ENCODE measurements around the gene MAT1A.
"Not testable (repeated sequence)": the region's sequence is repeated elsewhere in the genome, so short reads cannot be mapped to it uniquely, and the experiment has no call there.

Gene MAT1A

DNA sequence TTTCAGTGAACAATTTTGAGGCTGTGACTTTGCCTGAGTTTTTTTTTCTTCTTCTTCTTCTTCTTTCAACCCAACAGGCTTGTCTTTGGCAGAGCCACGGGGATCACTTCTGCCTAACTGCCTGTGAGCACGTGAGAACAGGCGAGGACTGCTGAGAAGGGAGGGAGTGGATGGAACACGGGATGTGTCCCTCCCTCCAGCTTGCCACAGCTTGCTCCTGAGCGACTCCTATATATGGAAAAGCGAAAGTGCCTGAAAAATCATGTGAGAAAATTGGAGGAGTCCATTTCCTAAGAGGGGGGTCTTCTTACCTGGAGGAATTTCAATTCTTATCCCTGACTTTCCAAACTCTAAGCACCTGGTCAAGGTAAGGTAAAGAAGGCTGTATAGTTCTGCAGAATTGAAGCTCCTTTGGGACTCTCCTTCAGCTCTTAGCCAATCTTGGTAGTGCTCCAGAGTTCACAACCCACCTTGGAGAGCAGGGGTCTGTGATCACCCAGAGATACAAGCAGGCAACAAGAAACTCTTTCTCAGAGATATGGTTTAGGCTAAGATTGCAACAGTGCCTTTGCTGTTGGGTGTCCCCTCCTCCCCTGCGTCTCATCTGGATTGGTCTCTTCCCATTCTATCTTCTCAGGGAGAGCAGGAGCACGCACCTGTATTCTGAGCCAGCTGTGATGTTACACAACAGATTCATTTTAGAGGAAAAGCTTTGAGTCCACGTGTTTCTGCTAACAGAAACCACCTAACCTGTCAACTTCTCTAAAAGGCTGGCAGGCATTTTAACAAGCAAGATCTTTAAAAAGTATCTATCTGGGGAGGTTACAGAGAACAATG is at the start of gene MAT1A:
Gene MAT1A, minus strand, starts transcription at position 208 of the 837 bp plus-strand sequence. CDS start 235 bp downstream, outside the sequence.
- DNase-seq = peak; percentile 17

DNA sequence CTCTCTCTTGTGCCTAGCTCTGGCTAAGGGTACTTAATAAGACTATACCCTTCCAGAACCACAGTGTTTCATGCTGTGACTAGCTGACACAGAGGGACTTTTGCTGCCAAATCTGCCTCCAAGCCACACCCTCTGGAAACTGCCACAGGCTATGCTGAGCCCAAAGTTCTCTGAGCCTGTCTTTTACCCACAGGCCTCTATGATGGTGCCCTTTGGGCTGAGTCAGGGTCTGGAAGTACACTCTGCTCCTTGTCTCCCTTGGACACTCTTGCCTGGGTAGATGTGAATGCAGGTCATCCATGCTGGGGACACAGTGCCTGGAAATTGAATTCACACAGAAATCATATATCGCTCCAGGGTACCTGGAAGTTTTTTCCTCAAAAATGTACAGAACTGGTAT is 44.5 kb upstream of the MAT1A start:
- DNase-seq = no peak

- no peak for DNase-seq
Measured at GRCh38 chr10:80324891-80325364, 35.5 kb upstream of the MAT1A start.

DNA sequence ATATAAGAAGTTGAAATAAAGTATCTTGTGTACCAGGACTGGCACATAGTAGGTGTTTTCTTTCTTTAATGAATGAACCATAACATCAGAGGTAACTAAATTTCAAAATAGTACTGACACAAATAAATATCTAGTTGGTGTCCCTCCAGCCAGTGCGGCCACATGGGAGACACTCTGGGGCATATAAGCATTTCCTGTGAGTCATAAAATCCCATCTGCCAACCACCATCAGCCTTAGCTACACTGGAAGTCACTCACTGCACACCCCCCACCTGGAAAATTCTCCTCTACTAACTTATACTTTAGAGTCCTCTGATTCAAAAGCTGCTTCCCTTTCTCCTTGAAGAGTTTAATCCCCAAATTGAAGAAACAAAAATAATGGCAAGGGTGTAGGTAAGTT is 34.6 kb upstream of the MAT1A start:
- DNase-seq = peak; percentile 18

DNA sequence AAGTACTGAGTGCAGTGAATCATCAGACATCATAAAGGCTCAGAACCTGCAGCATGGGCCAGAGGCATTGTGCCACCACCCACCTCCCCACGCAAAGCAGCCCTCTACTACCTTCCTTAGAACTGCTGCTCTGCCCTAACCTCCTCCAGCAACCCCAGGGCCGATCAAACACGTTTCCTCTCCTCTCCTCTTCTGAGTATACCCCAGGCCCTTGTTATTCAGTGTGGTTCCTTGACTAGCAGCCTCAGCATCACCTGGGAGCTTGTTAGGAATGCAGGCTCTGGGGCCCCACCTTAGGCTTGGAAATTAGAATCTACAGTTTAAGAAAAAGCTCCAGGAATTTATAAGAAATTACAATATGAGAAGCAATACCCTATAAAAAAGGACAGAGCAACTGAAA is 33.9 kb upstream of the MAT1A start:
- no peak for DNase-seq

GRCh38 chr10:80322711-80323110 is 33.3 kb upstream of the MAT1A start:
- no peak for DNase-seq

DNA sequence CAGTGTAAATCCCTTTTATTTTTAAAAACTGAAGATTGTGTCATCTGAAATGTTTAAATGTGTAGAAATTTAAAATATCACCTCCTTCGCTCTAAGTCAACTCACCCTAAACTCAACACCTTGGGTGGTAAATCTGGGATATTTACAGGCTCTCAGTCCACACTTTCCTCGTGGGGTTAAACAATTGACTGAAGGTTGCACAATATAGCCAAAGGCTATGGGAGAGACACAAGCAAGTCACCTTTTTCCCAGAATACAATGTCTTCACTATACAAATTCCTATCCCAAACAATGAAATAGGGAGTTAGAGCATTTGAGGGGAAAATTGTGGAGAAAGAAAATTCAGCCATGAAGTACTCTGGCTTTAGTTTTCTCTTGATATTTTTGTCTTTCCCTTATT is 32.7 kb upstream of the MAT1A start:
- no peak for DNase-seq

DNA sequence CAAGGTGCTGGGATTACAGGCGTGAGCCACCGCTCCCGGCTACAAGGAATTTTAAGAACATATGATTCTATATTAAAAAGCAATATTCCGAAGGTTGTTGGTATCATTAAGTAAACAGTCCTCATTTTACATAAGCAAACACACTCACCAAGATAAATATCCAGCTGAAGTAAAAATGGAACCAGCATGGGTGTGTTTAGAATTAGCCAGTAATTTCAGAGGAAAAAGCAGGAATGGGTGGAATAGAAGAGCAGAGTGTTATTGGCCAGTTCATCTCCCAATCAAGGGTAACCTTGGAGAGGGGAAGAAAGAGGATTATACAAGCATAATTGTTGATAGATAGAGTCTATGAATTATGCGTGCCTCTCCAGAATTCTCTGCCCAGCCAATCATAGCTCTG is 31.7 kb upstream of the MAT1A start:
- DNase-seq = no peak

DNA sequence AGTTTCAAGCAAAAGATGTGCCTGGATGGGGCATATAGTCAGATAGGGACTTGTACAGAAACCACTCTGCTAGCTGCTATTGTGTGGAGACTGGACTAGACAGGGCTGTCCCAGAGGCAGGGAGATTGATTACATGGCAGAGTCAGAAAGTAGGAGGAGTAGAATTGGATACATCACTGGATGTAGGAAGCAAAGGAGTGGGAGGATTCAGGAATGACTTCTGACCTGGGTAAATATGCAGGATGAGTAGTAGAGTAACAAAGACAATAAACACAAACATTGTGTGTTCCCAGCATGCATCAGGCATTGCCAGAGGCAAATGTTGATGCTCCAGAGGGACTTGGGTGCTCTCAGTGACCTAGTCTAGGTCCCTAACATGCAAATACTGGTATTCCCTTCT is 30.9 kb upstream of the MAT1A start:
- no peak for DNase-seq

- DNase-seq = no peak
Measured at GRCh38 chr10:80319725-80320290, 30.4 kb upstream of the MAT1A start.

- DNase-seq = no peak
Measured at GRCh38 chr10:80319318-80319717, 29.9 kb upstream of the MAT1A start.

GRCh38 chr10:80318742-80319141 is 29.3 kb upstream of the MAT1A start:
- DNase-seq = no peak

GRCh38 chr10:80315391-80315790 is 25.9 kb upstream of the MAT1A start:
- no peak for DNase-seq

- DNase-seq = no peak
Measured at GRCh38 chr10:80313523-80313922, 24.1 kb upstream of the MAT1A start.

DNA sequence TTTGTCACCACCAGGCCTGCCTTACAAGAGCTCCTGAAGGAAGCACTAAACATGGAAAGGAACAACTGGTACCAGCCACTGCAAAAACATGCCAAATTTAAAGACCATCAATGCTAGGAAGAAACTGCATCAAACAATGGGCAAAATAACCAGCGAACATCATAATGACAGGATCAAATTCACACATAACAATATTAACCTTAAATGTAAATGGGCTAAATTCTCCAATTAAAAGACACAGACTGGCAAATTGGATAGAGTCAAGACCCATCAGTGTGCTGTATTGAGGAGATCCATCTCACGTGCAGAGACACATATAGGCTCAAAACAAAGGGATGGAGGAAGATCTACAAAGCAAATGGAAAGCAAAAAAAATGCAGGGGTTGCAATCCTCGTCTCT is 16.5 kb upstream of the MAT1A start:
- not testable (repeated sequence) for DNase-seq

- no peak for DNase-seq
Measured at GRCh38 chr10:80296942-80297341, 7.5 kb upstream of the MAT1A start.

DNA sequence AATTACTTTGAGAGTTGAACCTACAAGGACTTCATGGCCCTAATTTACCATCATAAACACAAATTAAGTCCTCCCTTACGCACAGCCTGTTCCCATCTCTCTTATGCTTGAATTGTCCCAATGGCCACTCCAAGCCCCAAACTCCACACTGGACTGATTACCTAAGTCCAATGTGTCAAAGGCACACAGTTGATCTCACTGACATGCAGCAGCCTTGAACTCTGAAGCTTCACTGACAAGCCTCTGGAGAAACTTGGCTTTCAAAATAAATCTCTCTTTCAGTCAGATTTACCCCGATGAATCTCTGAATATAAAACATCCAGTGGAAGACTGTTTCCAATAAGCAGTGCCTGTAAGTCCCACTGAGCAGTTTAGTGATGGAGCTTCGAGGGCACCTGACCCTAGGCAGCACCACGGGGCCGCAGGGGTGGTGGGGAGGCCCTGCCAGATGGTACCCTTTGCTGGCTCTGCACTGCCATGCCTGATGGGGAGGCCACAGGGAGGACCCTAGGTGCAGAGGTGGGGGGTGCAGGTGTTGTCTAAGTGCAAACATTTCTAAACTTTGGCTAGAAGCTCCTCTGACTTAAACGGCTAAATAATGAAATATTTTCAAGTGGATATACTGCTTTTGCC is 3.3 kb upstream of the MAT1A start:
- no peak for DNase-seq

DNA sequence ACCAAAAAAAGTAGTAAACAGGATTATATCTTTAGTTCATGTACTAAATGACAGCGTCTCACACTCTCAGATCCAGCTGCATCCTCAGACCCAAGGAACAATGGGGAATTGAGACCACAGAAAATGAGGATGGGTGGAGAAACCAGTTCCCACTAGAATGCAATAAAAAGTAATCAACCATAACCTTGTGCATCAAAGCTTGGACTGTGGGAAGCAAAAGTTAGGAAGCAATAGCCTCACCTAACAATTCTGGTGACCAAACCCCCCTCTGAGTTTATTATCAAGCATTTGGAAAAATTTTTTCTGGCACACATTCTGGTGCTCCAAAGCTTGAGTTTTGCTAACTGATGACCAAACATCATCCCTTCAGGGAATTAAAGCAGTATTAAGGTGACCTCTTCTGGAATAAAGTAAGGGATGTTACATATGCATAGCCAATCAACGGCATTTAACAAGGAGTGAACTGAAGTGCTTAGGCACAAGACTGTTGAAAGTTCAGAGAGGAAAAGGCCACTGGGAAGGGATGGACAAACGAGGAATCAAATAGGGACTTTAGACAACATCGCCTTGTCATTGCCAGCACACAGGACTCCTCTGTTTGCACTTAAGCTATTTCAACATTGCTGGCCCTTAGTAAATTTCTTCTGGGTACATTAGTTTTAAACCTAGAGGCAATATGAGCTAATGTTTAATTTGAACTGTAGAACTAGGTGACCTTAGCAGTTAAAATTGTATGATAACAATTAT is 1.2 kb upstream of the MAT1A start:
- no peak for DNase-seq

GRCh38 chr10:80288849-80289248 is 609 bp downstream of the MAT1A start:
- no peak for DNase-seq

DNA sequence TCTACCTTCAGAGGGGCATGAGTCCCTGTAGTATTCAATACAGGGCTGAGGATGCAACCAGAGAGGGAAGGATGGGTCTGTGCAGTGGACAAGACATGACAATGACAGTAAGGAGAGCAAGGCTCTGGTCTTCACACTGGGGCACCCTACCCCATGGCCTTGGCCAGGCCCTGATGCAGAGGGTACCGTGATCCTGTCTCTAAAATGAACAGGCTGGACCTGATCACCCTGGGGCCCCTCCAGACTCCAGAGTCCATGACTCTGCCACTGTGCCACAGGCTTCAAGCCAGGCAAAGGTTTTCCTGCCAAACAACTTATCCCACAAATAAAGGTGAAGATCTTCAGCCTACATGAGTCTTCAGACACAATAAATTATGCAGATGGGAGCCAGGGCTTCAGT is 4.9 kb downstream of the MAT1A start:
- DNase-seq = no peak

DNA sequence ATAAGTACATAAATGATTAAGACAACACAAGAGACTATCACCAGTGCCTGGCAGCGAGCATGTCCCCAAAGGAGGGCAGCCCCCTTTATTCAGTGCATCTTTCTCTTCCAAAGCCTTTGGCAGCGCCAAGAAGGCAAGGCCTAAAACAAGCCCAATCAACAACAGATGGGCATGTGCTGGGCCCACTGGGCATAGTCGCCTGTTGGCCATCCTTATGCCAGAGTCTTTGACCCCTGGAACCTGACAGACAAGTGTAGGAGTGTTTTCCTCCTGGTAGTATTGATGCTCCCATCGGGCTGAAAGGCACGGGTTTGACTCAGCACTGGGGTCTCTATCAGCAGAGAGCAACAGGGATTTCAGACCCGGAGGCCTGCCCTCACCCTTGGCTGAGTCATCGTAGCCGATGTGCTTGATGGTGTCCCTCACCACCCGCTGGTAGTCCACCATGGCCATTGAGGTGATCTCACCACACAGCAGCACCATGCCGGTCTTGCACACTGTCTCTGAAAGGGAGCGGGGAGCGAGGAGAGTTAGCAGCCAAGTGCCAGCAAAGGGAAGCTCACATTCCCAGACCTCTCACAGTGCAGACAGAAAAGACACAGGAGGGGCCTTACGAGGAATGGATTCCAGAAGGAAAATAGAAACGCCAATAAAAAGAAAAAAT is 5.8 kb downstream of the MAT1A start:
- no peak for DNase-seq

DNA sequence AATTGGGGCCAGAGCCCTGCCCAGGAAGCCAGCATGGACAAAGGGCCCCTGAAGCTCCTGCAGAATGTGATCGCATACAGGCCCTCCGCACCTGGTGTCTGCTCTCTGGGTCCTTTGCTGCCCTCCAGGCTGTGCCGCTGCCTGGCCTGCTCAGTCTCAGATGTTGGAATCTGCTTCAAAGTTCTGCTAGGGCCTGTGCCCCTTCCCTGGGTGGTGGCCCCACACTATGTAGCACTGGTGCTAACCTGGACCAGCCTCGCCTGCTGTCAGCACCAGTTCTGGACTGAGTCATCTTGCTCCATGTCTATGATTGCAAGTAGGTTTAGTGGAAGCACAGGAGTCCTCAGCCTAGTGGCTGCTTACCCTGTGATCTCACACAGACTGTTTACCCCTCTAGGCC is 6.3 kb downstream of the MAT1A start:
- no peak for DNase-seq
